Medulla oblongata (tissue), 1 donor: Measurements from ENCODE around the gene HS3ST3B1.

Source experiments
- DNase-seq: peaks from one replicate; pipeline ENCODE4 v3.0.0-alpha.2; 2015; ENCODE audit errors: extremely low spot score

Gene HS3ST3B1

DNA sequence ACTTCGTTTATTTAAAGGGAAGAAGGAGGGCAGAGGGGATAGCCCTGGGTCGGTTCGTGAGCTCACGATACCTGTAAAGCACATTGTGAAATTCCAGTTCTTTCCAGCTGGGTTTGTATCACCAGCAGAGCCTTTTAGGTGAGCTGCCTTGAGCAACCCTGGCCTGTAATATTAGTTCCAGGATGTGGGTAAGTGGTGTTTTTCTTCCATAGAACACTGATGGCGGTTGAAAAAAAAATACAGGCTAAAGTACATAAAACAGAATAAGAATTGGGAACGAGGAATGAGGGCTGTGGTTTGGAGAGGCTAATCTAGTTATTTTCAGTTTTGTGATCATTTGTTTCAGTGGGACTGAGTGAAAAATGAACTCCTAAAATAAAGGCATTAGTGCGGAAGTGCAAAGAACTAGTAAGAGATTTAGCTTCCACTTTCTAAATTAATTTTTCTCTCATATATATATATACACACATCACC, 20.6 kb downstream of the HS3ST3B1 start:
- no peak for DNase-seq

DNA sequence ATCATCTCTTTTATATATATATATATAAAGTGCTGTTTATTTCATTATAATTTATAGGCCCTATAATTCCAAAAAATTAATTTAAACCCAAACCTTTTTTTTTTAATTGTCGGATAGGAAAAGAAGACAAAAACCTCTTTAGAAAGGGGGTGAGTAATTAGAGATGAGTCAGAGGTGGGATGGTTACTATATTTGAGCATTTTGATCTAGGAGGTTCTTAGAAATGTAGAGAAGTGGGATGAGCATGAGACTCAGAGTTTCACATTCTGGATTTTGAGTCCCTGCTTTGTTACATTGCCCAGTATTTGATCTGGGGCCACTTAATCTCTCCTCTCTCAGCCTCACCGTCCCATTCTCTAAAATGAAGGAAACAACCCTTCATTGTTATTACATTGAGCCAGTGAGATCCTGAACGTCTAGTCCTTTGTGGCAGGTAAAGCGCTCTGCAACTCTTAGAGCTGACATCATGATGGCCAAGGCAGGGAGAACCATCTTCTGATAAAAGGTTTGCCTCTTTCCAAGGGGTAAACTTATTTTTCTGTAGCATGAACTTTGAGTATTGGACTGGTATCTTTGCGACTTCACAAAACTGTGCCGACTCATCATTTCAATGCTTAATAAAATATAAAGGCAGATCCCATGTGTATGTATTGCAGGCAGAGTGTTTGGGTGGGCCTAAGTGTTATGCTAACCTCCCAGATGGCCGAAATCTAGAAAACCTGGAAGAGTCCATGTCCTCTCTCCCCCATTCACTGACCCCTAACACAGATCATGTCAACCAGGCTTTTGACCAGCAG, 21.3 kb downstream of the HS3ST3B1 start:
- DNase-seq: no peak

DNA sequence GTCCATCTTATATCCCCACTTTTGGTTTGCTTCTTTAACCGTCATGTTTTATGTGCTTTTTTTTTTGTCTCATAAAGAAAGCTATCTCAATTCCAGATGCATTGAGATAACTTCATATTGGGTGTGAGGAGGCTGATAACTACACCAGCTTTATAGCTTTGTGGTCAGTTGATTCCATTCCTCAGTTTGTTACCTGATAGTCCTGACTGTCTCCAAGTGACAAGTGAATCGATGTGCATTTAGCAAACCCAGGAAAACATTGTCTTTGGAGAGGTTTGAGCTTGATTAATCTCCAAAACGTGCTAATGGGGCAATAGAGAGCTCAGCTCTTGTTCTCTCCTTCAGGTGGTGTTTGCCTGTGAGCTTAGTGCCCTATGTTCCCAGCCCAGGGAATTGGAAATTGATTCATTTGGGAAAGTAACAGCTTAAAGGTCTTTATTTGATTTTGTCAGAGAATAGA, 22.7 kb downstream of the HS3ST3B1 start:
- DNase-seq: no peak

DNA sequence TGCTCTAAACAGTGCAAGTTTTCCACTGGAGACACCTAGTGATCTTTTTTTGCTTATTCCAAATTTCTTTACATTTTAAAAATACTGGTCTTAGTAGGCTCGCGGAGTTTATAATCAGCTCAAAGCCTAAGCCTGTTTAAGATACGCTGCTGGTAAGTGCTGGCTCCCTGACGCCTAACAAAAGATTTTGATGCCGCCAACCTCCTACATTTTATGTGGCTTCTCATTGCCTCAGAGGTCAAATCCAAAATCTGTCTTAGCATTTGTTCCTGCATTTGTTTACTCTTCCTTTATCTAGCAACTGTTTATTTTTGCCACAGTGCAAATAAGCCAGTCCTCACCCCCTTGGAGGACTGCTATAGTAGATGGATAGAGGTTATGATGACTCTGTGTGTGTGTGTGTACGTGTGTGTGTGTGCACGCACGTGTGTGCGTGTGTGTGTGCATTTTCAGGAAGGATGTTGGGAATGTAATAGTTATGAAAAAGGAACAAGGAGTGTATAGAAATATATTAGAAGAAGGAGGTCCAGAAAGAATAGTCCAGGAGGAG, 24.8 kb downstream of the HS3ST3B1 start:
- no peak for DNase-seq

DNA sequence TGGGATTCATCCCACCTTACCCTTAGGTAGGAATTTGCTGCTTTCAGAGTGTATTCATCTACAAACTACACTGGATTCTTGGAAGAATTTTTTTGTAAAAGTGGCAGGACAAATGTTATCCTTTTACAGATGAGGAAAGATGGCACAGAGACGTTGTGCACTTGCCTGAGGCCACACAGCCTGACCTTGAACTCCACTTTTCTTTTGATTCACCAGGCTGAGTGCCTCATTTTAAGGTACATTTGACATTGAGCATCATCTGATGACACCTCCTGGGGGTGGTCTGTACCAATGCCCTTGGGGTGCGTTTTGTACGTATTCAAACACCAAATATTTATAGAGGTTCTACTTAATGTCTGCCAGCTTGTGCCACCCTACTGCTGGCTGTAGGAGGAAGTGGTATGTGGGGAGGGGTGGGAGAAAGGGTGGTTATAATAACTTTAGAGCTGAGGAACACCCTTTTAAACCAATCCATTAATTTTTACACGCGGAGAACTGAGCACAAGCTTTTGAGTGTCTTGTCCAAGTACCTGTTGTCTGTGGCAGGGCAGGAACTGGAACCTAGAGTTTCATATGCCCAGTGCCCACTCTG, 29.1 kb downstream of the HS3ST3B1 start:
- no peak for DNase-seq

DNA sequence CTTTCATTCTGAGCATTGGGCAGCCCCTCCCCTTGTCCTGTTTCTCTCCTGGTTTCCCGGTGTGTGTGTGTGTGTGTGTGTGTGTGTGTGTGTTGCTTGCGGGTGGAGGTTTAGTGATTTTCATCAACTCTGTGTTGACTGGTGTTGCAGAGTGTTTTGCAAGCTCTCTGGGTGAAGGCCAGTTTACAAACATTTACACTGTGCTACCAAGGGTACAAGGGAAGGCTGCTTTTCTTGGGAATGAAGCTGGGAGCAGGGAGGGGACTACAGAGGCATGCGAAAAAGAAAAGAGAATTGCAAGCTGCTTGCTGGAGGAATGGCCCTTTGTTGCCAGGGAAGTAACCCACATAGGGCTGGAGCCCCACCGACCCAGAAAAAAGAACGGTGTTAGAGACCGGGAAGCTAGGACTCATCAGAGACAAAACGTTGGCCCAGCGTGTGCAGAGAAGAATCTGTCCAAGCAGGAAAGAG, 29.6 kb downstream of the HS3ST3B1 start:
- DNase-seq: no peak

DNA sequence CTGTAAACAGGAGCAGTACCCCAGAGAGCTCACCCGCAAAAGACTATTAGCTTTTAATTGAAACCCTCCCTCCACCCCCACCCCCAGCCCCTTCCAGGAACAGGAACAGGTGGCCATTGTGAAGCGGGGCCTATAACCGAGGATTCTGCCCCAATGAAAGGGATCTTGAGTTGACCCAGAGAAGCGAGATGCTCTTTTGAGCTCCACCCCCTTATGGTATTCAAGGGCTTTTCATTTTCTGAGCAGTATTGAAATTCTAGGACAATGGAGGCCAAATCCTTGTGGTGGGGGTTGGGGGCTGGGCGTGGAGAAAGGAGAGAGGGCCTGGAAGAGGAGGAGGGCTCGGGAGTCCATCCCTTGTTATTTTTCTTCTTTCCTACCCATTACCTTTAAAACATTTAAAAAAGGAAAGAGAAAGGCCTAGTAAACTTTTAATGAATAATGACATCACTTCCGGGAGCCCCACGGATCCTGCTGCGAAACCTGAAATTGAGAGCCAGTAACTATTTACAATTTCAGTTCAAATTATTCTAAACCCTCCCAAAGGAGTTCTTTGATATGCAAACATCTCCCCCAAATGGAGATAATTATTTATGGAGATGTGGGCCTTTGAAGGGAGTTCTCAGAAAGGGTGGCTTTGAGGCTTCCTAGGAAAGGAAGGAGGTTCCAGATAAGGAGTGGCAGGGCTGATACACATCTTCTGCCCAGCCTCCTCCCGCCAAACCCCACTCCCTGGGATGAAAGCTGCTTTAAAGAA, 30.5 kb downstream of the HS3ST3B1 start:
- no peak for DNase-seq

DNA sequence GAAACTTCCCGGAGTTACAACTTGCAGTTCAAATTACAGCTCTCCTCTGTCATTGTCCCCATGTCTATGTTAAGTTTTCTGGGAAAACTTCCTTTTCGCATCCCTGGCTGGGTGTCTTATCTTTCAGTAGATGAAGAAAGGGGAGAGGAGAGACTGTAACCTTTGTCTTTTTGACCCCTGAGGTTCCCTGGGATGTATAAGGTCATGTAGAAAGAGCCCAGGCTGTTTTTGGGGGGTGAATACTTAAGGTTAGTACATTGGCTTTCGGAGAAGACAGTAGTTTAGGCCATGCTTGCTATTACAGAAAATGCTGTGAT, 31.1 kb downstream of the HS3ST3B1 start:
- no peak for DNase-seq

DNA sequence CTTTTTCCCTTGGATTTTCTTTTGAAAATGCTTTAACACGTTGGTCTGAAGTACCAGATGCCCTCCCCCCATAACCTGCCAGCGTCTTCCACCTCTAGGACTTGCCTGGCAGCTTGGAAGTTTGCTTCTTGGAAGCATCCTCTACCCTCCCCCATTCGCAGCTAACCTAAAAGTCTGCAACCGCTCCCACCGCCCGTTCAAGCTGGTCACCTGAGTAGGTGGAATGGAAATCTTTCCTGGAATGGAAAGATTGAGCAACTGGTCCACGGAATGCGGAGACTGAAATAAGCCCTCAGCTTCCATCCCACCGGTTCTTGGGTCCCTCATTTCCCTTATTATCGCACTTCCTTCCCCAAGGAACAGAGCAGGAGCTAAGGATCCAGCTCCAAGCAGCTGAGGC, 31.4 kb downstream of the HS3ST3B1 start:
- DNase-seq: no peak

DNA sequence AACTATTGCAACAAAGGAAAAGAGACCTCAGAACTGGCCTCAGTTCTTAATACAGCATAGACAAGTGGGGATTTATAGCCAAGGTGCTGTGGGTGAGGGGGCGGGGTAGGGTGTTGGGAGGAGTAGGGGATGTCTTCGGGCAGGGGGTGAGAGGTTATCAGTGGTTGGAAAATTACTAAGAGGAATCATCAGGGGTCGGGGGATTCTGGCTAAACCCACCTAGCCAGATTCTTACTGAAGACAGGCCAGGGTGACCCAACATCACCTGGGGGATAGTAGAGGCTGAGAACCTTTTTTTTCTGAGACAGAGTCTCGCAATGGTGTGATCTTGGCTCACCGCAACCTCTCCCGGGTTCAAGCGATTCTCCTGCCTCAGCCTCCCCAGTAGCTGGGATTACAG, 32.6 kb downstream of the HS3ST3B1 start:
- DNase-seq: no peak

DNA sequence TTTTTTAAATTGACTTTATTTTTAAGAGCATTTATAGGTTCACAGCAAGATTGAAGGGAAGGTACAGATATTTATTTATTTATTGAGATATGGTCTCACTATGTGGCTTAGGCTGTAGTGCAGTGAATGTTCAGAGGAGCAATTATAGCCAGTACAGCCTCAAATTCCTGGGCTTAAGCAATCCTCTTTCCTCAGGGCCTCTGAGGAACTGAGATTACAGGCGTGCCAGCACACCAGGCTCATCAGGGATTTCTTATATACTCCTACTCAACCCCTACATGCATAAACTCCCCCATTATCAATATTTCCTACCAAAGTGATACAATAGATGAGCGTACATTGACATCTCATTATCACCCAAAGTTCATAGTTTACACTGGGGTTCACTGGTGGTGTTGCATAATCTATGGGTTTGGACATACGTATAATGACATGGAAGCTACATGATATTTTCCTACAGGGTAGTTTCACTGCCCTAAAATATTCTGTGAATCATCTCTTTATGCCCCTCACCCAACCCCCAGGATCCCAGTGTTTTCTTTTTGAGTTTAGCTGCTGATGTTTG, 33.5 kb downstream of the HS3ST3B1 start:
- no peak for DNase-seq

DNA sequence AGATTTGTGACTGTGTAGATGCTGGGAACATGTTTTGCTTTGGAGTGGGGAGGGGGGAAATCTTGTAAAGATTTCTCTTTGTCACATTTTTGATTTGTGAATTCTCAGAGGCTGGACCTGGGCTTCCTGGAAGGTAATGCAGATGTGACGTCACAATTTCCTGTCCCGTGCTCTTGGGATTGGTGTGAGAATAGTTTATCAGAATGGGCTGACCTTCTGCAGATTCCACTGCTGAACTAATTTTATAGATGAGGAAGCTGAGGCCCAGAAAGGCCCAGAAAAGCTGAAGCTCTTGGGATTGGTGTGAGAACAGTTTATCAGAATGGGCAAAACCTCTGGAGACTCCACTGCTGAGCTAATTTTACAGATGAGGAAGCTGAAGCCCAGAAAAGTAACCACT, 34.0 kb downstream of the HS3ST3B1 start:
- no peak for DNase-seq

DNA sequence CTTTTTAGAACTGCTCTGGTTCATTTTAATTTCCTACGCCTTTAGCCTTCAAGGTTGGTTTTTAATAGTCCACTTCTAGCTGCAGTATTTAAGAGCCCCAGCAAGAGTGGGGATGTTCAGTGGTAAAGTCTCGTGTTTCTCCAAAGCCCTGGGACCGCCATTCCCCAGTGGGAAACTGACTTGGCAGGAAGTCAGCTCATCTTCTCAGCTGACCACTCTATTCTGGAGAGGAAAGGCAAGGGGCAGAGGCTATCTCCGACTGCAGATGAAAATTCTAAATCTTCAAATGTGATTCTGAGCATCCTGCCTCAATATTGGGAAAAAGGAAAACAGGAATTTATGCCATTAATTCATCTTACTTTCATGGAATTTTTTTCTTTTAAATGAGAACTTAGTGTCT, 35.5 kb downstream of the HS3ST3B1 start:
- no peak for DNase-seq

DNA sequence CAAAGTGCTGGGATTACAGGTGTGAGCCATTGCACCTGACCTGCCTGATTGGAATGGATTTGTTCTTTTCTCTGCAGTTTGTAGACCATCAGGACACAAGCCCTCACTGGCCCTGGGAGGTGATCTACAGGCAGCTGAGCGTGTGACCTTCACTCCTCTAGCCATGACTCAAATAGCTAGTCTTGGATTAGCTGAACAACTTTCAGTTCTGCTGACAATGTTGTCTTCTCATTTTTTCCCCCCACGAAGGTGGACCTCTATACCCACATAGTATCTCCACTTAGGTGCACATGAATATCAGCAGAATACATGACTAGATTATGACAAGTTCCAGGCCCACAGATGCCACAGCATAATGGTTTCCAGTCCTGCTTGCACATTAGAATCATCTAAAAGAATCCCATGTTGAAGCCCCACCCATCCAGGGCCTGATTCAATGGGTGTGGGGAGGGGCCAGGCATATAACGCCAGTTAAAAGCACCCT, 36.8 kb downstream of the HS3ST3B1 start:
- no peak for DNase-seq

DNA sequence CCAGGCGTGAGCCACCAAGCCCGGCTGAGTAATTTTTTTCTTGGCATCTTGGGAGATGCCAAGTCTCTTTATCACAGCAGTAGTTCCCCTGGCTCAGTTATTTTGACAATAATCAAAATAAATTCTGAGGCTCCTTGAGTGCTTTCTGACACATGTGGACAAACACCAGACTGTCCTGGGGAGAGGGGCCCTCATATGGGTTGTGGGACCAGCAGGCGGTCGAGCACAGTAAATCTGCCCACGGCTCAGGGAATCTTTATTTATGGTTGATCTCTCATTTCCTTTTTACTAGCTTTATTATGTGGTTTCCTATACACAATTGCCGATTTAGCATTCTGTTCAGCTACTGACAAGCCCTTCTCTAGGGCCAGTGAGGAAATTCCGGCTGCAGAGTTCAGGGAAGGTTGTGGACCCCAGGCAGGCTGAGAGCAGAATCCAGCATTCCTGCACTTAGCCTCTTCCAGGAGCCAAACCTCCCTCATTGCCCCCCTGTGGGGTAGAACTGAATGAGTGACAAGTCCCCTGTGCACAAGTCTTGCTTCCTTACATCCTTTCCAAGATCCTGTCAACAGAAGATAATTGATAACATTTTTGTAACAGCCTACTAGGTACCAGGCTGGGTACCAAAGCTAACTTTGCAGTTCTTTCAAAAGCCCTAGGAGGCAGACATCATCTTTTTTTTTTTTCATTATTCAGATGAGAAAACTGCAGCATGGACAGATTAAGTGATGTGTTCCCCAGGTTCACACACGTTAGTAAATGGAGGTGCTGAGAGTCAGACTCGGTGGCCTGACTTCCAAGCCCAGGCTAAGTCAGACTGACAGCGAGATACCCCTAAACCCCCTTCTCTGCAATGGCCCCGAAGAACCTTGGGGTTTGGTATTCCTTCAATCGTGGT, 40.2 kb downstream of the HS3ST3B1 start:
- no peak for DNase-seq

DNA sequence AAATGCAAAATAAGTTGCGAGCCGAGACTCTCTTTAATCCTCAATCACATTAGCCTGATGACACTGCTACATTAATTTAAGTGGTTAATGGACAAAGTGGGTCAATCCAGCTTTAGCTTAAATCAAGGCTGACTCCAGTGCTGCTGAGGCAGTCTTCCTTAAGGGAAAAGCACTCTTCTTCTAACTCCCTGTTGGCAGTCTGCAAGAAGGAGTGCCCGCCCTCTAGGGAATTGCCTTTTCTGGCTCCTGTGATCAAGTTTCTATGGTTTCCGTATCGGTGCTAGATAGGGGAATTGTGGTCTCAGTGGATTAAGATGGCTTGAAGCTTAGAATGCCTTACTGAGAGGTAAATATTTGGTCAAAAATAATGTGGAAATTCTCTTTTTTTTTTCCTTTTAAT, 41.0 kb downstream of the HS3ST3B1 start:
- no peak for DNase-seq

DNA sequence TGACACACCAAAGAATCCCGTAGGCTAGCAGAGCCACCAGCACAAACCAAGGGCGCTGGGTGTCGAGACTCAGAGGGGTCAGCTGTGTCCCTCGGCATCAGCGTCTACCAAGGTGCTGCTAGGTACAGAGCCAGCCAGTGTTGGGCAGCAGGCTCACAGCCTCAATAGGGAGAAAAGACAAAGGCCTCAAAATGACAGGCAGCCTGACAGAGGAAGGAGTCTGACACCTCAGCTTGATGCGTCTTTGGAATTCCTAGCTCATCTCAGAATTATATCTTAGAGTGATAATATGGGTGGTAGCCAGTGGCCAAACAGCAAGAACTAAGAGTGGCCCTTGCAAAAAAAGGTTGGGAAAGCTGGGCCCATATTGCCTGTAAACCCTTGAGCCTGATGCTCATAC, 45.9 kb downstream of the HS3ST3B1 start:
- no peak for DNase-seq

DNA sequence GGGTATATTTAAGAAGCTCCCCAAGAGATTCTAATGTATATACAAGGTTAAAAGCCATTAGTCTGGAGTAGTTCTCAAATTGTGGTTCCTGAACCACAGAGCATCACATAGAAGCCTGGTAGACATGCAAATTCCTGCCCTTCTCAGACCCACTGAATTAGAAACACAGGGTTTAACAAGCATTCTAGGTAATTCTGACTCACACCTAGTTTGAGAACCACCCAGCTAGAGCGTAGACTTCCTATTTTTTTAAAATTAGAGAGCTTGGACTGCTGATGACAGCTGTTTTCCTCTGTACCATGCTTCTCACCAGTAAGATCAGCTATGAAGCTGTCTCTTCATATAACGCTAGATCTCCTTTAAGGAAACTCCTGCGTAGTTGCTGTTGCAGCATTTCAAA, 50.6 kb downstream of the HS3ST3B1 start:
- no peak for DNase-seq

DNA sequence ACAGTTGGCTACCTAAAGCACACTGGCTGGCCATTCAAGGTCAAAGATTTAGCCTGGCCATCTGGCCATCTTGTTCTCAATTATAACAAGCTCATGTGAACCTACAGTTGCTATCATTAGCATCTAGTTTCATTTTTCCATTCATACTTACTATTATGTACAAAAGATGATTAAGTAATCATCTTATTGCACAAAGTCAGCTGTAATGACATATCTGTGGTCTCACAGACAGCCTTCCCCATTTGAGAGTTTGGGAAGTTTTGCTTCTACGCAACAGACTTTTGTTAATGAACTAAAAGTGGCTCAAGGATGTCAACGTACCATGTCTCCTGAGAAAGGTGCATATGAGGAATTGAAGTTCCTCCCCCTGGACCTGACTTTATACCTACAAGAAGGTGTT, 51.3 kb downstream of the HS3ST3B1 start:
- no peak for DNase-seq

DNA sequence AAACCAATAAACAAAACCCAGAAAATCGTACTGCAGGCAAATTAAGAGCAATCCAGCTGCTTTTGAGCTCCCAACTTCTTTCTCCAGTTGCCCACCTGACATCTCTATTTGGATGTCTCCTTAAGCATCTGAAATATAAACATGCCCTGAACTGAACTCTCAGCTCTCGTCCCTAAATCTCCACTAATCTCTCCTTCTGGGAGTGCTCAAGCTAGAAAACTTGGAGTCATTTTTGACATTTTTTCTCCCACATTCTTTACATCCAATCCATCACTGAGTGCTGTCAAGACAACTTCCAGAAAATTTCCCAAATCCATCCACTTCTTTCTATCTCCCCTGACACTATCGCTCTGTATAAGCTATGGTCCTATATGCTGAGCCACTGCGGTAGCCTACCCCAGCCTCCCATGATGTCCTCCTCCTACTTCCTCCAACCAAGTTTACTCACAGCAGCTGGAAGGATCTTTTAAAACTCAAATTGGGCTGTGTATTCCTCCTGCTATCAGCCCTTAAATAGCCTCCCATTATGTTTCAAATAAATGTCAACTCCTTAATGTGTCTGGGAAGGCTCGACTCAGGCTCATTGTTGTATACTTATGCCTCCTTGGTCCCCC, 53.1 kb downstream of the HS3ST3B1 start:
- no peak for DNase-seq
